NCI-H82 treated with DMSO at 0.1 percent for 48 hours (cell line): ENCODE results near the gene TEX53.
A peak's percentile ranks its signal among the peaks of the same experiment; 100 is the strongest.

Experiments used
- DNase-seq: peaks from one replicate; lab custom pipeline; 2025; ENCODE audit not compliant: unreplicated experiment; lab: John Stamatoyannopoulos, UW

TEX53 gene

DNA sequence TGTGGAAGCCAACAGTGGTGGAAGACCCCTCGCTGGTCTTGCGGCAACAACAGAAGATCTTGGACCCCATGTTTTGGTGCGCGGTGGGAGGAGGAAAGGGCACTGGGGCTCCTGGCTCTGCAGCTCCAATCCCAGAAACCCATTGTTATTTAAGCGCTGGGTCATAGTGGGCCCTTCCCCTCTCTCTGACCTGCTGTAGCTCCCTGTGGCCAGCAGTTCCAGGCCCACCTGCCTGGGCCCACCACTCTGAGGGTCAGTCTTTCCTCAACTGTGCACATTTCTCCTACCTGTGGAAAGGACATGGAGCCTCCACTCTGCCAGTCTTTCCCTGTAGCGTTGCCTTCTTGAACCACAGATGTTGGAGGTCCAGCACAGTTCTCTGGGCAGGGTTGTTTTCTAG lies at the start of gene TEX53:
TEX53 (minus strand) TSS at position 101 of the 400 bp plus-strand sequence; CDS start at position 70, 31 bp downstream.
- no peak for DNase-seq

DNA sequence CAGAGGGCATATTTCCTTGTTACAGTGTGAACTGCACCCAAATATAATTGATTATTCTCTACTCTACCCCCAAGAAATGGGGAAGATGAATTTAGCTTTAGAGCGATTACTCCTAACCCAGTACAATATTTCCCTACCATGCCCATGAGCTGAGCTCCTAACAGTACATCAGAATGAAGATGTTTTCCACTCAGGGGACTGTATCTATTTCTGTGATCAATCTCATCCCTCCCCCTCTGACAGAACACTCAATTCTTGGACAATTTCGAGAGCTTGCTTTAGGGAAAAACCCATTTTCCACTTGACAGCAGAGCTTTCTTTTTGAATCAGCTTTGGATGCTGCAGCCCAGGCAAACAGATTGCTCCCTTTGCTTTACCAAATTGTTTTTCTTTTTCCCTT lies 49.1 kb upstream of the TEX53 start:
- no peak for DNase-seq

DNA sequence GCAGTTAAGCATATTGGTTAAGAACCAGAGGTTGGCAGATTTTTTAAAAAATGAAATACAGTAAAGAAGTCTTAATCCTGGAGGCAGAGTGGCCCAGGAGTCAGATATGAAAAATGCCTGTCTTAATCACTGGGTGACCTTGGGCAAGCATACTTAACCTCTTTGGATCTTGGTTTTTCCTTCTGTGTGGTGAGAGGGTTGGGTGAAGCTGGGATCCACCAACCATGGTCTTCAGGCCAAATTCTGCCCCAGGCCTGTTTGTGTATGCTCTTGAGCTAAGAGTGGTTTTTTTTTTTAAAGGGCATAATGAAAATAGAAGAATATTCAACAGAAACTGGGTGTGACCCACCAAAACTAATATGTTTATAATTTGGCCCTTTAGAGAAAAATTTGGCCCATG lies 44.4 kb upstream of the TEX53 start:
- no peak for DNase-seq

DNA sequence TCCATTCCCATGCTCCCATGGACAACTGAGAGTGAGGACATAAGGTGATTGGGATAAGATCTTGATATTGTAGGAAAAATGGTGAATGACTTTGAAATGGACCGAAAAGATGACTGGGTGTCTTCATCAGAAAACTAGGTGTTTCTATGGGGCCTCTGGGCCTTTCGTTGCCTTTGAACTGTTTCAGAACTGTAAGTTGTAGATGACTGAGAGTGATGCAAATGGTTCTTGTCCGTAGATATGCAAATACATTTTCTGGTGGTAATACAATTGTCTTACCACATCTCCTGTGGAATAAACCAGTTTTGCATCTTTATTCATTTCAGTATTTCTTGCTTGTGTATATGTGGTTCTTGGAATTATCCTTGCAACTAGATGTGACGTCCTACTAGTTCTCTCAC lies 40.3 kb upstream of the TEX53 start:
- no peak for DNase-seq

DNA sequence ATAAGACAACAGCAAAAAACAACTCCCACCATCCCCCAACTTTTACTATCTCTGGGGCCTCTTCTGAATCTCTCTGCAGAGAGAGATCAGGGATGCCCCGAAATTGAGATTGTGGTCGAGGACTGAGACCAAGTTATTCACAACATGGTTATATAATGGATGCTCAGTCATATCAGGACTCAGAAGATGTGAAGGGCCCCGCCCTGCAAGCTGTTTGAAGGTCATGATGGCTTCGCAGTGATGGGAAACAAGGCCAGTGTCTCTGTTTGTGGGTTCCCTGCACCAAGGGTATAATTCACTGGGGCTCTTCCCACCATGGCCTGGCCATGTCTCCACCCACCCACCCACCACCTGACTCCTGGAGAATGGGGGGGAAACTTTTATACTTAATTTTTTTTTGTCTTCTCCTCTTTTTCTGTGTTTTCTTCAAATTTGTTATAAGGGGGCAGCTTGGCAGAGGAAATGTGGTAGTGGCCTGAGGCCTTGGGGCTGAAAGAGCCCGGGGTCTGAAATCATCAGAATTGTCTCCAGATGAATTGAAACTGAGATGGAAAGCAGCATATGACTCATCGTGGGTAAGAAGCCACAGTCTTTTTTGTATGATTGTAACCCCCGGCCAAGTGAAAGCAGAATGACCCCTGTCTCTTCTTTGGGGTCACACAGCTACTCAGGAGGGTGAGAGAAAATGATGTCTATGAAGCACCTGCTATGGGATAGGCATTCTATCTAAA lies 39.4 kb upstream of the TEX53 start:
- no peak for DNase-seq

DNA sequence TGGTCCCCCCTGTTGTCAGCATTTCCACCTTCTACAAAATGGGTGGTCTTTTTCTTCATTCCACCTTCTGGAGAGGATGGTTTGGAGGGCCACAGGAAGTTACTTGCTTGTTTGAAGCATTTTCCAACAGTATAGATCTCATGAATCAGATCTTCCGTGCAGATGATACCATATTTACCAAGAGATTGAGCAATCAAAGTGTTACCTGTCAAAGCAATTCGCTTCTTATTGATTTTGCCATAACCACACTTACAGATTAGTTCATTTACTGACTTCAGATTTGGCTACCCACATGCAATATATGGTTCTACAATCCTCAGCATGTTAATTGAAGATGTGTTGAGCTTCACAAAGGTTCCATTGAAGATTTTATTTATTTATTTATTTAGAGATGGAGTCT lies 38.3 kb upstream of the TEX53 start:
- no peak for DNase-seq

DNA sequence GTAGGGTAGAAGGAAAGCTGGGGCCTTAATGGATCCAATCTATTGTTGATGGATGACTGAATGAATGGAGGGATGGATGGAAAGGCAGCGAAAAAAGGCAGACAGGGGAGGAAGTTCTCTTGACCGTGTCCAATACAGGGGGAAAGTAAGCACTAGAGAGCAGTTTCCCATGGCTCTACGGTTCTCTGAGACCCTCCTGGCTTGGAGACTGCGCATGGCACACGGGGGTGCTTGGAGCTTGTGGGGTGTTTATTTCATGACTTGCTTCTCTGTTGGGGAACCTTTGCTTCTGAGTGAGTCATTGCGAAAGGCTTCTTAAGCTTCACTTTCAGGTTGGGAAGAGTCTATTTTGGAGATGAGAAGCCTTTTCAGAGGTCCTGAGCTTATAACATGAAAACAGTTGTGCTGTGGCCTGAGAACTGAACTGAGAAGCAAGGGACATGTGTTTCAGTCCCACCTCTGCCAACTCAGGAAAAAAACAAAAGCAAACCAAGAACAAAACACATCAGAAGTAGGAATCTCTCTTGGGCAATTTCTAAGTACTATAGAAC lies 37.2 kb upstream of the TEX53 start:
- no peak for DNase-seq

DNA sequence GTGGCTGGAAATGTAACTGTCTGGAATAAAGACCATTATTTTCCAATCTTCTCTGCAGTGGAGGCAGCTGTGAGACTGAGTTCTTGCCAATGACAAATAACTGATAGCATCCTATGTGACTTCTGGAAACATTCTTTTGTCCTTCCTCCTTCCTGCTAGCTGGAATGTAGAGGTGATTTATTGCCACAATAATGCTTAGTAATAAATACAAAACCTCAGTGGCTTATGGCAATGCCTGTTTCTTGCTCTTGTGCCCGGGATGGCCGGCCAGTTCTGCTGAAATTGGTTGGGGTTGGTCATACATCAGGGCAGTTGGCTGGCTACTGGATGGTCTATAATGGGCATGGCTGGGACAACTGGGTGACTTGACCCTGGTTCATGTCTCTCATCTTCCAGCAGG lies 36.5 kb upstream of the TEX53 start:
- no peak for DNase-seq

DNA sequence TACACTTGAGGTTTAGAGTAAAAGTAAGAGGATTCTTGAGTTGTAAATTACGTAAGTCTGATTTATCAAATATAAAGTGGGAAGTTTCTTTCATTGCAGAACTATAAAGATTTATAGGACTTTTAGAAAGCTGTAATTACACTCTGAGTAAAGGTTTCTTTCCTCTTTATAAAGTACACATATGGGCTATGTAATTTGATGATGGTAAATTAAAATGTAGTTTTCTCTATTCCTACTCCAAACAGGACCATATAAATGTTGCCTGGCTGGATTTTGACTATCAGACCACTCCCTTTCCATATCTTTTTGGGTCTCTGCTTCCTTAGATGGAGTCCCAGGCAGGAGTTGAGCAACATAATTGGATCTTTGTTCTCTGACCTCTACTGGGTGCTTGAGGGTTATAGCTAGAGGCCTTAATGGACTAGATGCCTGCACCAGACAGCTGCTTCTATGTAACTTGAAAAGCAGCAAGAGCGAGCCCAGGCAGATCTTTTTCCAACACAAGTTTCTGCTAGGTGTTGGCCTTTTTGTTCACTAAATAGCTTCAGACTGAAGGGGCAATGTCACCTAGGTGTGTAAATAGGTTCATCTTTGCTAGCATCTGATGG lies 35.7 kb upstream of the TEX53 start:
- DNase-seq, result no peak

DNA sequence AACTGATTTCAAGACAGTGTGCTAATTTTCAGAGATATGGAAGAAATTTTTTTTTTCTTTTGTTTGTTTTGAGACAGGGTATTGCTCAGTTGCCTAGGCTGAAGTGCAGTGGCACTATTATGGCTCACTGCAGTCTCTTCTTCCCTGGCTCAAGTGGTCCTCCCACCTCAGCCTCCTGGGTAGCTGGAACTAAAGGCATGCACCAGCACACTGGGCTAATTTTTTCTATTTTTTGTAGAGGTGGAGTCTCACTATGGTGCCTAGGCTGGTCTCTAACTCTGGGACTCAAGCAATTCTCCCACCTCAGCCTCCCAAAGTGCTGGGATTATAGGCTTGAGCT lies 34.3 kb upstream of the TEX53 start:
- no peak for DNase-seq

DNA sequence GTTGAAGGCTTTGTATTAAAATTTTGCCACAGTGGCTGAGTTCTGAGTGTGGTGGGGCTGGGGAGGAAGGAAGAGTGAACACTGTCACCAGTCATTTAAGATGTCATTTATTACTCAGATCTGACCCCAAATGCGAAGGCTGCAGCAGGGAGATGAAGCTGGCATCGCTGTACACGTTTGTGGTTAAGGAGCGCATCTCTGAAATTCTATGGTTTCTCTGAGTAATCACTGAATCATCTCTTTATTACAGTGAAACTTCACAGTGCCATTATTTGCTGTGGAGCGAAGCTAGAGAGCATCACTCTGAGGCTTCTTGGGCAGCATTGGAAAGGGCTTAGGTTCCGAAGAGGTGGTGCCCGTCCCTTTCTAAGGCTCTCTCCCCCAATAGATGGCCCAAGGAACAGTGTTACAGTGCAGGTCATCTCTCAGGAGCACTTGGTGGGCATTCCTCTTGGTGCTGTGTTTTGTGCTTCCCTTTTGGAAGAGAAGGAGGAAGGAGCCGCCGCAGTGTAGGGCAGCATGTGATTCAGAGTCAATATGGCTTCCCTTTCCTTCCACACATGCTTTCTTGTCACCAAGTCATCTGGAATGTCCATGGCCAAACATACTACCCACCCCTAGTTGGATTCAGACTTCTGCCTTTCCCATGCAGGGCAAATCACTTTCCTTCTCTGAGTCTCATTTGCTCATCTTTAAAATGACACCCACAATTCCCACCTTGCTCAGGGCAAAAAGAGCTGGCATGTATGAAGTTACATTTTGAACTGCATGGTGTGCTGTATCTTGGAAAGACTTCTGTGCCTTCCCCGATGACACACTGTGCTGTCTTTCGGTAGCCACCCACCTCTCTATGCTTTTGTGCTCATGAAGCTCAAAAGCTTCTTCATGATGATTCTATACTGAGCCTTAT lies 33.7 kb upstream of the TEX53 start:
- DNase-seq, result no peak

DNA sequence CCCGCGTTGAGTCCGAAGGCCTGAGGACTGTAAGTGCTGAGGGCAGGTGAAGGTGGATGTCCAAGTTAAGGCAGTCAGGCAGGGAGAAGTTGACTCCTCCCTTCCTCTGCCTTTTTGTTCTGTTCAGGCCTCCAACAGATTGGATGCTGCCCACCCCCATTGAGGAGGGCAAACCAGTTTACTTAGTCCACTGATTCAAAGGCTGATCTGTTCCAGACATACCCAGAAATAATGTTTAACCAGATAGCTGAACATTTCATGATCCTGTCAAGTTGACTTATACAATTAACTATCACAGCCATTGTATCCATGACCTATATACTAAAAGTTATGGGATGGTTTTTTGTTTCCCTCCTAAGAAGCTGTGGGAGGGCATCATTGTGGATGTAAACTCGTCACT lies 32.7 kb upstream of the TEX53 start:
- no peak for DNase-seq

DNA sequence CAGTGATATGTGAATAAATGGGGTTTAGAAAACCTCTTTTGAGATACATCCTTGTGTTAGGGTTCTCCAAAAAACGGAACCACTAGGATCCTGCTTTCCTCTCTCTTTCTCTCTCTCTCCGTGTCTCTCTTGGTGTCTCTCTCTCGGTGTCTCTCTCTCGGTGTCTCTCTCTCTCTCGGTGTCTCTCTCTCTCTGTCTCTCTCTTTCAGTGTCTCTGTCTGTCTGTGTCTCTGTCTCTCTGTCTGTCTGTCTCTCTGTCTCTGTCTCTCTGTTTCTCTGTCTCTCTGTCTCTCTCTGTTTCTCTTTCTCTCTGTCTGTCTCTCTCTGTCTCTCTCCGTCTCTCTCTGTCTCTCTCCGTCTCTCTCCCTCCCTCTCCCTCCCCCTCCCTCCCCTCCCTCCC lies 32.2 kb upstream of the TEX53 start:
- no peak for DNase-seq

DNA sequence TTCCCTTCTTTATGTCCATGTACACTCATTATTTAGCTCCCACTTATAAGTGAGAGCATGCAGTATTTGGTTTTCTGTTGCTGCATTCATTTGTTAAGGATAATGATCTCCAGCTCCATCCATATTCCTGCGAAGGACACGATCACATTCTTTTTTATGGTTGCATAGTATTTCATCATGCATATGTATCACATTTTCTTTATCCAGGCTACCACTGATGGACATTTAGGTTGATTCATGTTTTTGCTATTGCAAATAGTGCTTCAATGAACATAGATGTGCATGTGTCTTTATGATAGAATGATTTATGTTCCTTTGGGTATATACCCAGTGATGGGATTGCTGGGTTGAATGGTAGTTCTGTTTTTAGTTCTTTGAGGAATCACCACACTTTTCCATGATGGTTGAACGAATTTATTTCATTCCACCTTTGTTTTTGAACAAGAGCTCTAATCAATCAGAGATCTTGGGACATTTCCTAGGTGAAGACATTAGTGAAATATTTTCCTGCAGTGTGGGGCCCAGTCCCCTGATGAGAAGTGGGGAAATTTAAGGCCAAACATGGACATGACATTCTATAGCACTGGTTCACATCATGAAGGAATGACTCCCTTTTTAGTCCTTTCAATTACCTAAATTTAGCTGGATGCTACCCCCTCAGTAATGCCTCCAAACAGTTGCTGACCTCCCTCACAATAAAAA lies 31.5 kb upstream of the TEX53 start:
- DNase-seq, result no peak

DNA sequence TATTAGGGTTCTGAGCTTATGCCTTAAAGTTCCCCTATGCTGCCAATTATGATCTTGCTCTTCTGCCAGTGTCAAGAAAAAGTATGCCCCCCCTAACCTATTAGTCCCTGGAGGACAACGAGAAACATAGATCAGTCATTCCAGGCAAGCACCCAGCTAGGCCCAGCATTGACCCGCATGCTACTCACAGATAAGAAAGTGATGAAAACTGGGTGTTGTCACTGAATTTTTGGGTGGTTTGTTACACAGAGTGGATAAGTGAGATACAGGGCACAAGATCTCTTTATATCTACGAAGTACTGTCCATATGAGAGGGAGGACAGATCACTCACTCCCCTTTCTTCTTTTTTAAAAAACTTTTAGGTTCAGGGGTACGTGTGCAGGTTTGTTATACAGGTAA lies 30.8 kb upstream of the TEX53 start:
- no peak for DNase-seq

DNA sequence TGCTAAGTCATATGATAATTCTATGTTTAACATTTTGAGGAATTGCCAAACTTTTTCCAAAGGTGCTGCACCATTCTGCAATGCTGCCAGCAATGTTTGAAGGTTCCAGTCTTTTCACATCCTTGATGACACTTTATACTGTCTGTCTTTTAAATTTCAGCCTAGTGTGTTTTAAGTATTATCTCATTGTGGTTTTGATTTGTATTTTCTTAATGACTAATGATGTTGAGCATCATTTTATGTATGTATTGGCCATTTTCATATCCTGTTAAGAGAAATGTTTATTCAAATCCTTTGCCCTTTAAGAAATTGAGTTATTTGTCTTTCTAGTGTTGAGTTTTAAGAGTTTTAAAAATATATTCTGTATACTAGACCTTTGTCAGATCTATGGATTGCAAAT lies 29.4 kb upstream of the TEX53 start:
- DNase-seq, result no peak

DNA sequence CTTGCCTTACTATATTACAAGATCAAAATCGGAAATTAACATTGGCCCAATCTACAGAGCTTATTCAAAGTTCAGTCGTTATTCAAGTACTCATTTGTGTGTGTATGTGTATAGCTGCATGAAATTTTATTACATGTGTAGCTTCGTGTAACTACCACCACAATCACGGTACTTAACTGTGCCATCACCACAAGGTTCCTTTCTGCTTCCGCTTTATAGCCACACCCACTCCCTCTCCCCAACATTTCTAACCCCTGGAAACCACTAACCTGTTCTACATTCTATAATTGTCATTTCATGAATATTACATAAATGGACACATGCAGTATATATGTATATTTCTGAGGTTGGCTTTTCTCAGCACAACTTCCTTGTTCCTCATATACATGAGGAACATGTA lies 28.3 kb upstream of the TEX53 start:
- DNase-seq, result no peak

DNA sequence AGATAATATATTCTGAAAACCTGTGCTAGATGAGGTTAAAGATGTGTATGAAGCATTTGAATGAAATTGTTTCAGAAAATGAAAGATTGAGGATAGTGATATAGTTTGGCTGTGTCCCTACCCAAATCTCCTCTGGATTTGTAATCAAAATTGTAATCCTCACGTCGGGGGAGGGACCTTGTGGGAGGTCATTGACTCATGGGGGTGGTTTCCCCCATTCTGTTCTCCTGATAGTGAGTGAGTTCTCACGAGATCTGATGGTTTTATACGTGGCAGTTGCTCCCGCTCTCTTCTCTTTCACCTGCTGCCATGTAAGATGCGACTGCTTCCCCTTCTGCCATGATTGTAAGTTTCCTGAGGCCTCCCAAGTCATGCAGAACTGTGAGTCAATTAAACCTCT lies 26.4 kb upstream of the TEX53 start:
- DNase-seq, result no peak

DNA sequence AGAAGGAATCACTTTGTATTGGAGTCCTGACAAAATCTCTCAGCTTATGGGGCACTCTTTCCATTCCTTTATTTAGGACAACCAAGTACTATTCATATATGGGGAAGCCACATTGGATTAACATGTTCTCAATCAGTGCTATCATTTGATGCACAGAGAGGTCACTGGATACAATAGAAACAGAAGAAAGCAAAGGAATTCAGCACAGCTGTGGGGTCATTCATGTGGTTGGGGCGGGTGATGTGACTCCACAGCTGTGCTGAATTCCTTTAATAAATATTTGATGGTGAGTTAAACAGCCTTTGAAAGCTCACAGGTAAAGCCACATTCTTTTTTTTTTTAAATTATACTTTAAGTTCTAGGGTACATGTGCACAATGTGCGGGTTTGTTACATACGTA lies 25.2 kb upstream of the TEX53 start:
- DNase-seq, result no peak

DNA sequence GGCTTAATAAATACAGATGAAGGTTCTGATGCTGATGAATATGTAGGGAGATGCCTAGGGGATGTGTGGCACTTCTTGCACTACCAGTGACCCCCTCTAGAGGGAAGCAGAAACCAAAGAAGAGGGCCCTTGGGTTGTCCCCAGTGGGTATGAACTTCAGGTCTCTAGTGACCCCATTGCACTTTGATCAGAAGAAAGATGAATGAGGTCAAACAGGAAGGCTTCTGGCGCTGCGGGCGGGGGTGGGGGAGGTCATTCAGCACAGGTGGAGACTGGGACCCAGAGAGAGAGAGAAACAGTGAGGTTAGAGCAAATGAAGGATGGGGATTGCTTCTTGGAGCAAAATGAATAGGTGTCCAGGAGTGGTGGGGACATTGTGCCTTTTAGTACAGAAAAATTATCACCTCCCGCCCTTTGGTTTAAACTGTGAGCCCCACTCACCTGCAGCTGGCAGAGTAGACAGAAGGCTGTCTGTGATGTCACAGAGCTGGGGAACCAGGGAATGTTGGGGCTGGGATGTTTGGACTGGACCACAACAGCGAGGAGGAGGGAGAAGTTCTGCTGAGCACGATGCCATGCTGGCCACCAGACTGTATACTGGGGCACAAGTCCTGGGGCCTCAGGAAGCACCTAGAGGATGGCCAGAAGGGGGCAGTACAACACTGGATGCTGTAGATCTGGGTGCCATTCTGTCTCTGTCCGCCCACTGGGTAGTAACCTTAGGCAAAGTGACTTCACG lies 24.2 kb upstream of the TEX53 start, which contains the start of gene TEX48:
TEX48 (minus strand) TSS at position 599 of the 739 bp plus-strand sequence. CDS start 10,469 bp downstream, outside the sequence.
- peak; percentile 26 for DNase-seq
